CD4-positive, alpha-beta T cell (primary cell): ENCODE results near the gene CRTC1. TPM values are rescaled to one million over a fixed set of nuclear protein-coding genes. Genes with fewer than 3 reads are reported as not detected.

Experiments used
- ATAC-seq: fragments of 200-7000 bp; cut with Tn5 transposase; one replicate; pipeline ENCODE4 v1.10.0; 2022; ENCODE audit warnings: mild to moderate bottlenecking; ENCODE audit not compliant: poor library complexity
- CTCF ChIA-PET: fragments of 350-600 bp; sonication (Branson Sonifier 250); formaldehyde crosslinking; loops from one replicate; lab custom pipeline; 2021; ENCODE audit warnings: antibody characterized with exemption, inconsistent platforms; lab: Charles Lee
- POLR2A ChIA-PET: fragments of 350-600 bp; sonication (Branson Sonifier 250); formaldehyde crosslinking; loops from one replicate; lab custom pipeline; 2021; ENCODE audit warnings: antibody characterized with exemption, inconsistent platforms; lab: Charles Lee
- DNase-seq, 14 experiments: peaks; one replicate each; pipeline ENCODE4 v3.0.0-alpha.2; 2013 to 2020; ENCODE audit warnings: mixed read lengths in 2 of 14
- H3K27ac ChIP-seq, 2 donors: one replicate each; pipeline versions ENCODE4 v1.5.1 to v1.7.0; 2013; ENCODE audit warnings: low read length in 2 of 2, low read depth in 1 of 2, mild to moderate bottlenecking in 1 of 2
- H3K27me3 ChIP-seq, 2 experiments: 1 replicate in 1 of 2; 2 replicates in 1 of 2; pipeline versions ENCODE4 v1.6.1 to v1.7.0; 2013; ENCODE audit warnings: low read length in 2 of 2, control low read depth in 1 of 2, mild to moderate bottlenecking in 1 of 2, moderate library complexity in 1 of 2; ENCODE audit not compliant: insufficient read depth in 2 of 2, control insufficient read depth in 1 of 2
- H3K36me3 ChIP-seq: one replicate; pipeline ENCODE4 v1.6.1; 2013; ENCODE audit warnings: low read length, control low read depth; ENCODE audit not compliant: insufficient read depth
- H3K4me1 ChIP-seq: one replicate; pipeline ENCODE4 v1.6.1; 2013; ENCODE audit warnings: low read length, control low read depth; ENCODE audit not compliant: insufficient read depth
- H3K4me3 ChIP-seq: one replicate; pipeline ENCODE4 v1.5.1; 2013; ENCODE audit warnings: mild to moderate bottlenecking, low read length, moderate library complexity
- H3K9me3 ChIP-seq, 2 experiments: 1 replicate in 1 of 2; 2 replicates in 1 of 2; pipeline versions ENCODE4 v1.6.1 to v1.7.0; 2013; ENCODE audit warnings: low read length in 2 of 2, mild to moderate bottlenecking in 2 of 2, control low read depth in 1 of 2, moderate library complexity in 1 of 2; ENCODE audit not compliant: control insufficient read depth in 1 of 2, insufficient read depth in 1 of 2
- H3K27ac Mint-ChIP-seq: one replicate; pipeline ENCODE4 v1.8.0; 2020; ENCODE audit warnings: mixed read lengths
- H3K27me3 Mint-ChIP-seq: one replicate; pipeline ENCODE4 v1.8.0; 2021; ENCODE audit warnings: mixed read lengths
- H3K36me3 Mint-ChIP-seq: one replicate; pipeline ENCODE4 v1.8.0; 2021; ENCODE audit warnings: low read depth, mixed read lengths
- H3K4me1 Mint-ChIP-seq: one replicate; pipeline ENCODE4 v1.8.0; 2021; ENCODE audit warnings: low read depth, mixed read lengths
- H3K4me3 Mint-ChIP-seq: one replicate; pipeline ENCODE4 v1.8.0; 2020; ENCODE audit warnings: mild to moderate bottlenecking, mixed read lengths
- H3K9me3 Mint-ChIP-seq: one replicate; pipeline ENCODE4 v1.8.0; 2020; ENCODE audit warnings: mixed read lengths
- CTCF ChIP-seq: fragments of 200-600 bp; IDR thresholded peaks from one replicate; pipeline ENCODE4 v1.8.0; 2022; ENCODE audit warnings: antibody characterized with exemption, mild to moderate bottlenecking
- intact Hi-C, 2 experiments: fragments of 100-400 bp; cut with DNase I in 1 of 2; cut with micrococcal nuclease in 1 of 2; formaldehyde crosslinking; loops; one replicate each; pipeline versions ENCODE4 v1.15.1 to v1.9.0; 2023 to 2025; cut with DNase I, micrococcal nuclease
- total RNA-seq, 174 experiments: library from RNA in 2 of 174; stranded (reverse) in 2 of 174; gene quantifications; one replicate each; pipeline ENCODE4 v1.2.3 and lab custom pipeline; 2021 to 2026

CRTC1 gene
- total RNA-seq, 2 experiments from 2014 or later: 11.8 to 12.2 TPM

- Histone ChIP-seq H3K27me3 (no peaks in the 10 kb centered on the region), H3K36me3 (peaks cover 9% of the 10 kb centered on the region), H3K9me3 (no peaks in the 10 kb centered on the region), H3K4me3 (no peak overlapping the region), H3K4me1 (peaks cover 10% of the 10 kb centered on the region), H3K27ac (no peak overlapping the region)
- no peak for TF ChIP-seq CTCF
- intact Hi-C loops: no loop called here
- Mint-ChIP-seq H3K9me3 (no peaks in the 10 kb centered on the region), H3K27ac (no peak overlapping the region), H3K4me1 (peaks cover 33% of the 10 kb centered on the region), H3K36me3 (peaks cover 10% of the 10 kb centered on the region), H3K27me3 (no peaks in the 10 kb centered on the region), H3K4me3 (no peak overlapping the region)
- ATAC-seq: no peak
- ChIA-PET CTCF (interaction anchor here (0.7 kb wide), 1 partner anchor 294 kb away, joined by 3 read pairs; no protein-coding TSS in a partner anchor), POLR2A (interaction anchor here (0.6 to 2.1 kb wide), 2 partner anchors 17 to 1754 kb away, joined by 4 to 5 read pairs; no protein-coding TSS in a partner anchor)
- no peak for DNase-seq
These were observed 34.1 kb downstream of the CRTC1 start for GRCh38 chr19:18717601-18718000.

- H3K9me3 ChIP-seq: no peaks in the 10 kb centered on the region
- H3K4me1 ChIP-seq: peaks cover 10% of the 10 kb centered on the region
- no peaks in the 10 kb centered on the region for H3K27me3 ChIP-seq
- DNase-seq: no peak
- Mint-ChIP-seq H3K9me3 (no peaks in the 10 kb centered on the region), H3K4me3 (no peak overlapping the region), H3K27ac (no peak overlapping the region), H3K4me1 (peaks cover 30% of the 10 kb centered on the region), H3K27me3 (no peaks in the 10 kb centered on the region), H3K36me3 (peaks cover 11% of the 10 kb centered on the region)
- no peak for TF ChIP-seq CTCF
- intact Hi-C loops: no loop called here
- no peak overlapping the region for H3K27ac ChIP-seq
- CTCF ChIA-PET: interaction anchor here (0.7 kb wide), 1 partner anchor 295 kb away, joined by 3 read pairs; no protein-coding TSS in a partner anchor
- no peak for ATAC-seq
- POLR2A ChIA-PET: interaction anchor here (0.6 kb wide), 1 partner anchor 1754 kb away, joined by 4 read pairs; no protein-coding TSS in a partner anchor
- peaks cover 9% of the 10 kb centered on the region for H3K36me3 ChIP-seq
- H3K4me3 ChIP-seq: no peak overlapping the region
These were observed 34.6 kb downstream of the CRTC1 start for GRCh38 chr19:18718015-18718526.

DNA sequence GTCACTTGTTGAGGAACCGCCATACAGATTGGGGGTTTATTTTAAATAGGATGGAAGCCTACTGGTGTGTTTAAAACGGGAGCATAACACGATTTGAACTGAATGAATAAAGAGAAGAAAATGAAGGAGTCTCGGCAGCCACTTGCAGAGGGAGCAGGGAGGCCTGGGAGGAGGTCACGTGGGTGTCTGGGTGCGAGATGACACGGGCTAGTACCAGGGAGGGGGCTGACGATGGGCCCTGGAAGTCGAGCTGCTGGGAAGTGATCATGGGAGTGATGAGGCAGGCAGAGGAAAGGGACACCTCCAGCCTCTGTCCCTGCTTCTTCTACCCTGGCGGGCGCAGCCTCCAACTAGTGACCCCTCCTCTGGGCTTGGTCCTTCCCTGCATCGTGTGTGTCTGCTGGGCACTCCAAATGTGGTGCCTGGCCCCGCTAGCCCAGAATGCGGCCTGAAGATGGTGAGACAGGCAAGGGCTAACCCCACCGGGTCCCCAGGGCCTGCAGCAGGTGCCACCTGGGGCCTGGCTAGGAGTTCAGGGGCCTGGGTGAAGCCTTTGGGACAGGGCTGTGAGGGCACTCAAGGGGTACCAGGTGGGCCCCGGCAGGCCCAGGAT, 35.5 kb downstream of the CRTC1 start:
- CTCF ChIA-PET: no interaction called here
- Histone ChIP-seq H3K27ac (no peak overlapping the region), H3K4me3 (no peak overlapping the region), H3K27me3 (no peaks in the 10 kb centered on the region), H3K36me3 (peaks cover 12% of the 10 kb centered on the region), H3K4me1 (peaks cover 10% of the 10 kb centered on the region), H3K9me3 (no peaks in the 10 kb centered on the region)
- no peak overlapping the region for H3K27ac Mint-ChIP-seq
- H3K27me3 Mint-ChIP-seq: no peaks in the 10 kb centered on the region
- no peak for ATAC-seq
- intact Hi-C loops: no loop called here
- peaks cover 11% of the 10 kb centered on the region for H3K36me3 Mint-ChIP-seq
- POLR2A ChIA-PET: no interaction called here
- H3K9me3 Mint-ChIP-seq: no peaks in the 10 kb centered on the region
- no peak overlapping the region for H3K4me3 Mint-ChIP-seq
- DNase-seq: no peak
- peaks cover 26% of the 10 kb centered on the region for H3K4me1 Mint-ChIP-seq
- no peak for TF ChIP-seq CTCF
